ENCODE data around the gene APBA2. TPM values are rescaled to one million over a fixed set of nuclear protein-coding genes. Genes with fewer than 3 reads are reported as not detected.
A peak's percentile ranks its signal among the peaks of the same experiment; 100 is the strongest.

The APBA2 gene
- total RNA-seq, 2 donors from 2014 or later, result 2.3 to 3.8 TPM

GRCh38 chr15:28923726-28924280 is 38.0 kb downstream of the APBA2 start:
- peaks cover 31% of the 10 kb centered on the region for H3K4me1 Mint-ChIP-seq
- no peak for ATAC-seq (replicated peaks)
- H3K9me3 Mint-ChIP-seq, result no peaks in the 10 kb centered on the region
- H3K4me3 Mint-ChIP-seq, result no peak overlapping the region
- no peaks in the 10 kb centered on the region for H3K36me3 Mint-ChIP-seq (ENCODE audit: low read depth)
- H3K27me3 Mint-ChIP-seq, result no peaks in the 10 kb centered on the region
- no peak overlapping the region for H3K27ac Mint-ChIP-seq

DNA sequence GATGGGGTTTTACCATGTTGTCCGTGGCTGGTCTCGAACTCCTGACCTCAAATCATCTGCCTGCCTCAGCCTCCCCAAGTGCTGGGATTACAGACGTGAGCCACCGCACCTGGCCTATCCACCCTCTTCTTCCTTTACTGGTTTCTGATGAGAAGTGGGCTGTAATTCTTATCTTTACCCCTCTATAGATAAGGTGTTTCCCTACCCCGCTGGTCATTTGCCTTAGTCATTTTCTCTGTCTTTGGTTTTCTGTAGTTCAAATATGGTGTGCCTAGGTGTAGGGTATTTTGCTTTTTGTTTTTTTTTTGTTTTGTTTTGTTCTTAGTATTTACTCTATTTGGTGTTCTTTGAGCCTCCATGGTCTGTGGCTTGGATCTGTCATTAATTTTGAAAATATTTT is 41.3 kb downstream of the APBA2 start:
- Mint-ChIP-seq H3K36me3 (ENCODE audit: low read depth) (no peaks in the 10 kb centered on the region), H3K27ac (no peak overlapping the region), H3K4me3 (no peak overlapping the region), H3K27me3 (no peaks in the 10 kb centered on the region), H3K9me3 (no peaks in the 10 kb centered on the region), H3K4me1 (peaks cover 14% of the 10 kb centered on the region)
- ATAC-seq (replicated peaks), result no peak

DNA sequence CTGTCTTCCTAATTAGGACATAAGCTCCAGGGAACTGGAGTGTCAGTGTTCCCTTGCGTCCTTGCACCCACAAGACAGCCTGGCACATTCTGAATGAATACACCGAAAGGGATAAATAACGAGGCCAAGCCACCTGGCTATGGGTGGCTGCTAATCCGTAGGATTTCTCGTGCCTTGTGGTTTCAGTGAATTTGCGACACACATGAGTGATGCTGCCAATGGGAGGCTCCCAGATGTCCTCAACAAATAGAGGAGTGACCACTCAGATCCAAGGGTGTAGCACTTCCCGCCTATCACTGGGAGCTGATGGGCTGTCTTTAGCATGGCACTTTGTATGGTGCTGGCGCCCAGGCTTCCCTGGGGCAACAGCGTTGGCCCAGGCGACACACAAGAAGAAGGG is 43.4 kb downstream of the APBA2 start:
- H3K36me3 Mint-ChIP-seq (ENCODE audit: low read depth), result no peaks in the 10 kb centered on the region
- H3K27me3 Mint-ChIP-seq, result no peaks in the 10 kb centered on the region

GRCh38 chr15:28930011-28930410 is 44.2 kb downstream of the APBA2 start:
- no peak for ATAC-seq (replicated peaks)
- H3K27me3 Mint-ChIP-seq, result no peaks in the 10 kb centered on the region
- H3K9me3 Mint-ChIP-seq, result no peaks in the 10 kb centered on the region
- H3K27ac Mint-ChIP-seq, result no peak overlapping the region
- H3K36me3 Mint-ChIP-seq (ENCODE audit: low read depth), result no peaks in the 10 kb centered on the region
- no peak overlapping the region for H3K4me3 Mint-ChIP-seq
- peaks cover 11% of the 10 kb centered on the region for H3K4me1 Mint-ChIP-seq

More for the DNA sequence above, 43.4 kb downstream of the APBA2 start:
- no peak for ATAC-seq (replicated peaks)
- Mint-ChIP-seq H3K27ac (no peak overlapping the region), H3K4me1 (peaks cover 16% of the 10 kb centered on the region), H3K9me3 (no peaks in the 10 kb centered on the region), H3K4me3 (no peak overlapping the region)

- no peak overlapping the region for H3K4me3 Mint-ChIP-seq
- H3K27me3 Mint-ChIP-seq, result no peaks in the 10 kb centered on the region
- H3K27ac Mint-ChIP-seq, result no peak overlapping the region
- peaks cover 9% of the 10 kb centered on the region for H3K4me1 Mint-ChIP-seq
- H3K36me3 Mint-ChIP-seq (ENCODE audit: low read depth), result no peaks in the 10 kb centered on the region
- H3K9me3 Mint-ChIP-seq, result no peaks in the 10 kb centered on the region
- ATAC-seq (replicated peaks), result no peak
These were observed 44.9 kb downstream of the APBA2 start for GRCh38 chr15:28930476-28931291.

GRCh38 chr15:28931828-28932227 is 46.1 kb downstream of the APBA2 start:
- H3K9me3 Mint-ChIP-seq, result no peaks in the 10 kb centered on the region
- H3K4me3 Mint-ChIP-seq, result no peak overlapping the region
- no peak overlapping the region for H3K27ac Mint-ChIP-seq
- no peaks in the 10 kb centered on the region for H3K36me3 Mint-ChIP-seq (ENCODE audit: low read depth)
- no peaks in the 10 kb centered on the region for H3K27me3 Mint-ChIP-seq
- peaks cover 9% of the 10 kb centered on the region for H3K4me1 Mint-ChIP-seq
- ATAC-seq (replicated peaks), result no peak

GRCh38 chr15:28932361-28932760 is 46.6 kb downstream of the APBA2 start:
- Mint-ChIP-seq H3K9me3 (no peaks in the 10 kb centered on the region), H3K4me3 (no peak overlapping the region), H3K4me1 (peaks cover 14% of the 10 kb centered on the region), H3K36me3 (ENCODE audit: low read depth) (no peaks in the 10 kb centered on the region), H3K27me3 (no peaks in the 10 kb centered on the region), H3K27ac (no peak overlapping the region)
- no peak for ATAC-seq (replicated peaks)

DNA sequence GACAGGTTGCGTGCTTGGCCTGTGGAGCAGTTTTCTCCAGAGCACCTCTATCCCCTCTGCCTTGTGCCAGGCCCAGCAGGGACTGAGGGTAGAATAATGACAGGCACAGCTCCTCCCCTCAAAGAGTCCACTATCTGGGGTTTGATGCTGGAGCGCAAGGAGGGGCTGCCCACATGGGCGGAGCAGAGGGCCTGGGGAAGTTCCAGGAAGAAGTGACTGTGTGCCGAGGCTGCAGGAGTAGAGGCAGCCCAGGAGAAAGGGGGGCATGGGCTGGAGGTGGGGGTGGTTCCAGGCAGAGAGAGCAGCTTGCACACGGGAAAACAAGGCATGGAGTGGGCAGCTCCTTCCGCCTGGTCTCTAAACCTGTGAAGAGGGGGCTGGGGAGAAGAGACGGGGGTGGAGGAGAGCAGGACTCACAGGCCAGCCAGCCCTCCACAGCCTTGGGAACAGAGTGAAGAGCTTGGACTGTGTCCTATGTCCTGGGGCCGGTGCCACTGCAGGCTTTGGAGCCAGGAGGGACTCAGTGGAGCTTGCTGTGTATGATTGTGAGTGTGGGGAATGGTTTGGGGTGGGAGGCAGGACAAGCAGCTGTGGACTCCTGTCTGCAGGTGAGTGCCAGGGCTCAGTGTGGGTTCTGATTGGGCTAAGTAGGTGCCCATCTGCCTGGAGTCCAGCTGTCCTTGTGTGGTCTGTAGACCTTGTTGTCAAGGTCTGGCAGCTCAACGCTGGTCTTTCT is 48.1 kb downstream of the APBA2 start:
- no peaks in the 10 kb centered on the region for H3K9me3 Mint-ChIP-seq
- ATAC-seq (replicated peaks), result no peak
- H3K4me1 Mint-ChIP-seq, result peaks cover 16% of the 10 kb centered on the region
- H3K27ac Mint-ChIP-seq, result no peak overlapping the region
- H3K27me3 Mint-ChIP-seq, result no peaks in the 10 kb centered on the region
- no peak overlapping the region for H3K4me3 Mint-ChIP-seq
- H3K36me3 Mint-ChIP-seq (ENCODE audit: low read depth), result no peaks in the 10 kb centered on the region

GRCh38 chr15:28934645-28935044 is 48.9 kb downstream of the APBA2 start:
- no peaks in the 10 kb centered on the region for H3K27me3 Mint-ChIP-seq
- no peak overlapping the region for H3K4me3 Mint-ChIP-seq
- H3K36me3 Mint-ChIP-seq (ENCODE audit: low read depth), result no peaks in the 10 kb centered on the region
- no peak overlapping the region for H3K27ac Mint-ChIP-seq
- H3K9me3 Mint-ChIP-seq, result no peaks in the 10 kb centered on the region
- peaks cover 18% of the 10 kb centered on the region for H3K4me1 Mint-ChIP-seq
- ATAC-seq (replicated peaks), result no peak

- Mint-ChIP-seq H3K27me3 (no peaks in the 10 kb centered on the region), H3K4me3 (no peak overlapping the region), H3K4me1 (peaks cover 18% of the 10 kb centered on the region), H3K36me3 (ENCODE audit: low read depth) (no peaks in the 10 kb centered on the region), H3K9me3 (no peaks in the 10 kb centered on the region), H3K27ac (no peak overlapping the region)
- ATAC-seq (replicated peaks), result no peak
These were observed 49.5 kb downstream of the APBA2 start for GRCh38 chr15:28935316-28935715.

DNA sequence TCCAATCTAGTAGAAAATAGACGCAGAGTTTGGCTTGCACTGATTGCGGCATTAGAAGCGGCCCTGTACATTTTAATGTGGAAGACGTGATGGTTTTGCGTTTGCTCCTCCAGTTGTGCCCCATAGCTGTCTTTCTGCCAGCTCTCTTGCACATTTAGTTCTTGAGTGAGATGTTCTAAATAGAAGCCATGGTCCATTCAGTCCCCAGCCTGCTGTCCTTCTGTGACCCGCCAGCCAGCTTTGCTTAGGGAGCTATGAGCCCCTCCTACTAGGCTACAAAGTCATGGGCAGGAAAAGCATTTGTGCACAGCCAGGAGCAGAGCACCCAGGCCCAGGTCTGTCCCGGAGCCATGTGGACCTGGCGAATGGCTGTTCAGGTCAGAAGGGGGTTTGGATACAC is 50.3 kb downstream of the APBA2 start:
- Mint-ChIP-seq H3K27me3 (no peaks in the 10 kb centered on the region), H3K9me3 (no peaks in the 10 kb centered on the region), H3K36me3 (ENCODE audit: low read depth) (no peaks in the 10 kb centered on the region), H3K4me3 (peak overlapping the region; percentile 47), H3K27ac (no peak overlapping the region), H3K4me1 (peaks cover 18% of the 10 kb centered on the region)
- ATAC-seq (replicated peaks), result no peak

DNA sequence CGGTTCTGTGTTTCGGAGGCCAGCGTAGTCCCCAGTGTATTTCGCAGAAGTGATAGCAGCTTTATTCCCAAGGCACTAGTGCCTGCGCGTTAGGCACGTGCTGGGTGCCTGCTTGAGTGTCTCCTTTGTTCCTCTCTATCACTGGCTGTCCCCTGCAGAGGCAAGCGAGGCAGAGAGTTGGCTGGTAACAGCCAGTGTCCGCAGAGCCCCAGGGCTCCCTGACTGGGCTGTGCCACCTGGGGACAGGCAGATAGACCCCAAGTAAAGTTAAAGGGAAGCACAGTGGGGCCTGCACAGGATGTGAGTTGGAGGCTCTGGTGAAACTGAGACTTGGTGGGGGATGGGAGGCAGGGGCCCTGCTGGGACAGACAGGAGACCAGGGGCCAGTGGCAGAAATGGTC is 50.7 kb downstream of the APBA2 start:
- Mint-ChIP-seq H3K27ac (no peak overlapping the region), H3K9me3 (no peaks in the 10 kb centered on the region), H3K27me3 (no peaks in the 10 kb centered on the region), H3K36me3 (ENCODE audit: low read depth) (no peaks in the 10 kb centered on the region), H3K4me1 (peaks cover 18% of the 10 kb centered on the region), H3K4me3 (peak overlapping the region; percentile 47)
- ATAC-seq (replicated peaks), result no peak

- ATAC-seq (replicated peaks), result no peak
- H3K27me3 Mint-ChIP-seq, result no peaks in the 10 kb centered on the region
- no peaks in the 10 kb centered on the region for H3K36me3 Mint-ChIP-seq (ENCODE audit: low read depth)
- no peaks in the 10 kb centered on the region for H3K9me3 Mint-ChIP-seq
- peak overlapping the region; percentile 47 for H3K4me3 Mint-ChIP-seq
- H3K27ac Mint-ChIP-seq, result no peak overlapping the region
- peaks cover 18% of the 10 kb centered on the region for H3K4me1 Mint-ChIP-seq
These were observed 51.5 kb downstream of the APBA2 start for GRCh38 chr15:28937271-28937670.

- ATAC-seq (replicated peaks), result peak; percentile 51
- Mint-ChIP-seq H3K9me3 (no peaks in the 10 kb centered on the region), H3K36me3 (ENCODE audit: low read depth) (no peaks in the 10 kb centered on the region), H3K4me1 (peaks cover 7% of the 10 kb centered on the region), H3K4me3 (no peak overlapping the region), H3K27ac (no peak overlapping the region), H3K27me3 (no peaks in the 10 kb centered on the region)
These were observed 56.3 kb downstream of the APBA2 start for GRCh38 chr15:28942046-28942445.

GRCh38 chr15:28942571-28942970 is 56.8 kb downstream of the APBA2 start:
- H3K36me3 Mint-ChIP-seq (ENCODE audit: low read depth), result no peaks in the 10 kb centered on the region
- no peak for ATAC-seq (replicated peaks)
- H3K27ac Mint-ChIP-seq, result no peak overlapping the region
- H3K4me1 Mint-ChIP-seq, result peaks cover 4% of the 10 kb centered on the region
- H3K4me3 Mint-ChIP-seq, result no peak overlapping the region
- no peaks in the 10 kb centered on the region for H3K27me3 Mint-ChIP-seq
- H3K9me3 Mint-ChIP-seq, result no peaks in the 10 kb centered on the region
